Liver (tissue), 9 donors: ENCODE measurements around the gene IWS1. TPM values are rescaled to one million over a fixed set of nuclear protein-coding genes. Genes with fewer than 3 reads are reported as not detected.

Experiments
- DNase-seq: peaks from one replicate; pipeline ENCODE4 v3.0.0-alpha.2; 2017; ENCODE audit warnings: low spot score
- H3K27ac ChIP-seq, 2 donors: one replicate each; pipeline ENCODE4 v1.7.0; 2013; ENCODE audit warnings: inconsistent platforms in 2 of 2, low read length in 2 of 2, control low read depth in 1 of 2, low read depth in 1 of 2, mild to moderate bottlenecking in 1 of 2
- H3K27me3 ChIP-seq, 4 donors: one replicate each; pipeline versions ENCODE4 v1.6.1 to v1.7.0; 2013; ENCODE audit warnings: low read length in 3 of 4, inconsistent platforms in 1 of 4, mild to moderate bottlenecking in 1 of 4, moderate library complexity in 1 of 4; ENCODE audit not compliant: control insufficient read depth in 4 of 4, insufficient read depth in 4 of 4
- H3K36me3 ChIP-seq, 4 donors: one replicate each; pipeline versions ENCODE4 v1.6.1 to v1.7.0; 2013; ENCODE audit warnings: low read length in 3 of 4, mild to moderate bottlenecking in 3 of 4, low read depth in 1 of 4, moderate library complexity in 1 of 4; ENCODE audit not compliant: control insufficient read depth in 4 of 4, insufficient read depth in 3 of 4
- H3K4me1 ChIP-seq, 4 donors: one replicate each; pipeline versions ENCODE4 v1.6.1 to v1.7.0; 2013; ENCODE audit warnings: low read length in 3 of 4, mild to moderate bottlenecking in 3 of 4, moderate library complexity in 1 of 4; ENCODE audit not compliant: control insufficient read depth in 4 of 4, insufficient read depth in 4 of 4
- H3K4me3 ChIP-seq, 3 donors: one replicate each; pipeline versions ENCODE4 v1.6.1 to v1.7.0; 2013; ENCODE audit warnings: low read length in 3 of 3, control low read depth in 1 of 3, low read depth in 1 of 3, mild to moderate bottlenecking in 1 of 3
- H3K9ac ChIP-seq, 2 donors: one replicate each; pipeline ENCODE4 v1.7.0; 2013; ENCODE audit warnings: low read length in 2 of 2, mild to moderate bottlenecking in 2 of 2, moderate library complexity in 2 of 2, control low read depth in 1 of 2, low read depth in 1 of 2
- H3K9me3 ChIP-seq, 4 donors: one replicate each; pipeline versions ENCODE4 v1.6.1 to v1.7.0; 2013; ENCODE audit warnings: low read length in 3 of 4; ENCODE audit not compliant: control insufficient read depth in 4 of 4
- ATF3 ChIP-seq: IDR thresholded peaks from 2 replicates; pipeline ENCODE4 v1.6.1; 2016; ENCODE audit warnings: antibody characterized with exemption
- CTCF ChIP-seq: fragments of 150-350 bp; IDR thresholded peaks from 2 replicates; pipeline ENCODE4 v1.5.1; 2017; ENCODE audit warnings: improper control_type of control experiment, low read depth, low read length; ENCODE audit not compliant: missing input control
- EGR1 ChIP-seq, 2 donors: IDR thresholded peaks; 2 replicates each; pipeline ENCODE4 v1.6.1; 2016 to 2018; ENCODE audit warnings: antibody characterized with exemption in 2 of 2, low read depth in 2 of 2
- FOXA1 ChIP-seq: IDR thresholded peaks from 2 replicates; pipeline ENCODE4 v1.6.1; 2016; ENCODE audit warnings: antibody characterized with exemption
- FOXA2 ChIP-seq: IDR thresholded peaks from 2 replicates; pipeline ENCODE4 v1.6.1; 2016; ENCODE audit warnings: antibody characterized with exemption
- GABPA ChIP-seq, 2 donors: IDR thresholded peaks in 1 of 2; conservative IDR thresholded peaks in 1 of 2; 2 replicates each; pipeline ENCODE4 v1.6.1; 2016; ENCODE audit warnings: antibody characterized with exemption in 2 of 2, mild to moderate bottlenecking in 1 of 2, moderate library complexity in 1 of 2
- HNF4A ChIP-seq, 2 donors: conservative IDR thresholded peaks; 2 replicates each; pipeline ENCODE4 v1.6.1; 2016; ENCODE audit warnings: antibody characterized with exemption in 2 of 2, mild to moderate bottlenecking in 2 of 2
- HNF4G ChIP-seq: IDR thresholded peaks from 2 replicates; pipeline ENCODE4 v1.6.1; 2016; ENCODE audit warnings: antibody characterized with exemption
- JUND ChIP-seq, 2 donors: IDR thresholded peaks; 2 replicates each; pipeline ENCODE4 v1.6.1; 2016; ENCODE audit warnings: antibody characterized with exemption in 2 of 2
- MAX ChIP-seq: IDR thresholded peaks from 2 replicates; pipeline ENCODE4 v1.6.1; 2016; ENCODE audit warnings: antibody characterized with exemption
- NR2F2 ChIP-seq: IDR thresholded peaks from 2 replicates; pipeline ENCODE4 v1.6.1; 2016; ENCODE audit warnings: antibody characterized with exemption
- RAD21 ChIP-seq, 2 donors: IDR thresholded peaks; 2 replicates each; pipeline ENCODE4 v1.6.1; 2016; ENCODE audit warnings: antibody characterized with exemption in 2 of 2, mild to moderate bottlenecking in 2 of 2
- REST ChIP-seq: IDR thresholded peaks from 2 replicates; pipeline ENCODE4 v1.6.1; 2016; ENCODE audit warnings: antibody characterized with exemption, mild to moderate bottlenecking
- RXRA ChIP-seq, 2 donors: IDR thresholded peaks; 2 replicates each; pipeline ENCODE4 v1.6.1; 2017 to 2018; ENCODE audit warnings: antibody characterized with exemption in 2 of 2, mild to moderate bottlenecking in 1 of 2
- SP1 ChIP-seq: IDR thresholded peaks from 2 replicates; pipeline ENCODE4 v1.6.1; 2018; ENCODE audit warnings: antibody characterized with exemption, mild to moderate bottlenecking
- TAF1 ChIP-seq: conservative IDR thresholded peaks from 2 replicates; pipeline ENCODE4 v1.6.1; 2016; ENCODE audit warnings: antibody characterized with exemption, mild to moderate bottlenecking
- YY1 ChIP-seq: IDR thresholded peaks from 2 replicates; pipeline ENCODE4 v1.6.1; 2016; ENCODE audit warnings: antibody characterized with exemption, mild to moderate bottlenecking
- ZBTB33 ChIP-seq: IDR thresholded peaks from 2 replicates; pipeline ENCODE4 v1.6.1; 2016; ENCODE audit warnings: antibody characterized with exemption
- WGBS: extraction: QIAGEN DNeasy Blood & Tissue Kit; methylation state at CpG from one replicate; pipeline ENCODE4 v1.1.7; 2013; 5-methylcytosine and 5-hydroxymethylcytosine counted together
- polyA plus RNA-seq, 2 donors: library from polyadenylated mRNA; stranded (reverse) in 1 of 2; unstranded in 1 of 2; fragments of 200-250 nt in 1 of 2; fragments of >200 nt in 1 of 2; fragmentation: Nextera tagmentation in 1 of 2; extraction: Ambion mirVana in 1 of 2; gene quantifications; one replicate each; pipeline versions ENCODE4 v1.2.1 to v1.2.3, GENCODE V29; 2013 to 2015
- total RNA-seq, 2 donors: library from RNA; depleted of rRNA; stranded (reverse); fragments of >200 nt; gene quantifications; one replicate each; pipeline ENCODE4 v1.2.3, GENCODE V29; 2014
- donor health status: healthy.
- donor health status: healthy.
- donor health status: healthy.
- donor health status: healthy.
- donor health status: healthy.

IWS1 gene
- total and polyA plus RNA-seq, 4 donors = 13.0 to 28.9 (median 22.8) TPM

GRCh38 chr2:127528487-127528886, 2.2 kb upstream of the IWS1 start:
- Histone ChIP-seq H3K4me1 (peaks cover 6 to 15% (median 11%) of the 10 kb centered on the region in 4 donors), H3K9me3 (no peaks in the 10 kb centered on the region), H3K36me3 (no peaks in the 10 kb centered on the region), H3K9ac (no peak overlapping the region), H3K4me3 (no peak overlapping the region), H3K27me3 (no peaks in the 10 kb centered on the region), H3K27ac (no peak overlapping the region)
- no peak for TF ChIP-seq CTCF
- no peak for TF ChIP-seq SP1
- TF ChIP-seq YY1 = no peak
- no peak for TF ChIP-seq ZBTB33
- TF ChIP-seq RAD21 (IDR thresholded peaks at IDR 0.05) = no peak
- no peak for TF ChIP-seq FOXA1
- TF ChIP-seq RXRA (IDR thresholded peaks at IDR 0.05) = no peak
- no peak for TF ChIP-seq MAX
- no peak for TF ChIP-seq JUND (IDR thresholded peaks at IDR 0.05)
- TF ChIP-seq ATF3 = no peak
- TF ChIP-seq NR2F2 = no peak
- no peak for TF ChIP-seq FOXA2
- TF ChIP-seq HNF4G = no peak
- no peak for TF ChIP-seq TAF1
- no peak for TF ChIP-seq GABPA (IDR thresholded peaks at IDR 0.05 in 1 of 2, conservative IDR thresholded peaks at IDR 0.05 in 1 of 2)
- no peak for TF ChIP-seq EGR1 (IDR thresholded peaks at IDR 0.05; ENCODE audit: low read depth in 2 of 2)
- no peak for TF ChIP-seq REST
- no peak for TF ChIP-seq HNF4A (conservative IDR thresholded peaks at IDR 0.05)
- no peak for DNase-seq
- 82% methylated on average over 4 of the region's 4 CpGs for WGBS
